ENCODE measurements around the gene ZNF620. TPM values are rescaled to one million over a fixed set of nuclear protein-coding genes. Genes with fewer than 3 reads are reported as not detected.
"Not testable (repeated sequence)": the region's sequence is repeated elsewhere in the genome, so short reads cannot be mapped to it uniquely, and the experiment has no call there.

The ZNF620 gene
- total RNA-seq (2014; rRNA removed; shearing (Covaris generic); ENCODE audit: low replicate concordance): 2.6 and 3.1 TPM in 2 replicates

DNA sequence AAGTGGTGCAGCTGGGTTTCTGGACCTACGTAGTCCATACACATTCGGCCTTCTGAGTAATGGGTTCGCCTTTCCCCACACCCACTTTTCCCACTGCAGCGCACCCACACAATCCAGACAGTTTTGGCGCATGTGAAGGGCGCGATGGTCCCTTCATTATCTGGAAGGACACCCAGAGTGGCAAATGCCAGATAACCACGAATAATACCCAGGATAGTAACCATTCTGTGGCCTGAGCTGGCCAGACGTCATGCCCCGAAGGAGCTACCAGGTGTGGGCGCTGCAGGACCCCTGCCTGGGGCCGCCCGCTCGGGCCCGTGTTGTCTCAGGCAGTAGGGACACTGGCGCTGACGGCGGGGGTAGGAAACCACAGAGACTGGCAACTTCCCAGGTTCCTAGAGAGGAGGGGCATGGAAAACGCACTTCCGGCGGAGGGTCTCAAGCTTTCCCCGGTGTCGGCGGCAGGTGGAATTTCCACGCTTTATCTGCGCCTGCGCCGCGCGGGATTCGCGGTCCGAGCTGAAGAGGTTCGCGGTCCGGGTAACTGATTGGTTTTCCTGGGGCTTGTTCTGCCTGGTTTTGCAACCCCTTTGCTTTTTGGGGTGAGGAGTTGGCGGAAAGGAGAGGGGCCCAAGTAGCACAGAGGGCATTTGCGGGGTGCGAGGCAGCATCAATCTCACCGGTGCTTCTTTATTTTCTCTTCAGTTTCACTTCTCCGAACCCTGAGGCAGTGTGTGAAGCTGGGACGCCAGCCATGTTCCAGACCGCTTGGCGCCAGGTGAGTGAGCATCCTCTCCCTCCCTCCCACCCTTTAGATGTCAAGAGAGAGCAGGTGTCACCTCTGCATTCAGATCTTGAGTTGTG is at the start of gene ZNF620:
ZNF620 (plus strand) TSS at position 441 of the 864 bp plus-strand sequence; CDS start at position 755, 314 bp downstream.
- peak; percentile 76 for DNase-seq
- H3K27me3 ChIP-seq (ENCODE audit: low read length): no peaks in the 10 kb centered on the region
- peak within 1 kb of the TSS; percentile 100 for H2AFZ ChIP-seq (ENCODE audit: low read length)
- H3K79me2 ChIP-seq (ENCODE audit: low read length): no peaks in the 10 kb centered on the region
- no peak within 1 kb of the TSS for H3K27ac ChIP-seq (ENCODE audit: low read length)
- H3K4me1 ChIP-seq (ENCODE audit: low read length): peaks cover 17% of the 10 kb centered on the region
- H3K4me2 ChIP-seq (ENCODE audit: low read depth, low read length, poor library complexity, severe bottlenecking): peak within 1 kb of the TSS; percentile 98
- H4K20me1 ChIP-seq (ENCODE audit: insufficient read depth, low read depth, low read length): no peaks in the 10 kb centered on the region
- H3K9ac ChIP-seq (ENCODE audit: low read length): peak within 1 kb of the TSS; percentile 80
- H3K9me3 ChIP-seq (ENCODE audit: low read length): no peaks in the 10 kb centered on the region
- no peaks in the 10 kb centered on the region for H3K36me3 ChIP-seq (ENCODE audit: insufficient read depth, low read length)
- peak within 1 kb of the TSS; percentile 96 for H3K4me3 ChIP-seq (ENCODE audit: low read length)
- H3K9me2 ChIP-seq (replicated peaks; ENCODE audit: insufficient read depth, low read length): no peaks in the 10 kb centered on the region

DNA sequence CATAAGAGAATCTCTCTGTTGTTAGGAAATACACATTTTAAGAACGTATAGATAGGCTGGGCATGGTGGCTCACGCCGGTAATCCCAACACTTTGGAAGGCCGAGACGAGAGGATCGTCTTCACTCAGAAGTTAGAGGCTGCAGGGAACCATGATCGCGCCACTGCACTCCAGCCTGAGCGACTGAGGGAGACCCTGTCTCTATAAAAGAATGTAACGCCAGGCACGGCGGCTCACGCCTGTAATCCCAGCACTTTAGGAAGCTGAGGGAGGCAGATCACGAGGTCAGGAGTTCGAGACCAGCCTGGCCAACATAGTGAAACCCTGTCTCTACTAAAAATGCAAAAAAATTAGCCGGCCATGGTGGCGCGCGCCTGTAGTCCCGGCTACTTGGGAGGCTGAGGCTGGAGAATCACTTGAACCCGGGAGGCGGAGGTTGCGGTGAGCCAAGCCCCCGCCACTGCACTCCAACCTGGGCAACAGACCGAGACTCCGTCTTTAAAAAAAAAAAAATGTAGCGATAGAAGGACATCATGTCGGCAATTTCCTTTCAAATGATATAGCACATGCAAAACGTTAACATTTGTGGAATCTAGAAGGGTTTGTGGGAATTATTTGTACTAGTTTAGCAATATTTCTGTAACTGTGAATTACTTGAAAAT is 49.4 kb upstream of the ZNF620 start:
- DNase-seq: peak; percentile 31
- H3K79me2 ChIP-seq (ENCODE audit: low read length): peaks cover 31% of the 10 kb centered on the region
- peaks cover 45% of the 10 kb centered on the region for H3K4me1 ChIP-seq (ENCODE audit: low read length)
- peaks cover 33% of the 10 kb centered on the region for H3K36me3 ChIP-seq (ENCODE audit: insufficient read depth, low read length)
- H3K9ac ChIP-seq (ENCODE audit: low read length): peak overlapping the region; percentile 93
- H3K27ac ChIP-seq (ENCODE audit: low read length): peak overlapping the region; percentile 79
- H3K4me3 ChIP-seq (ENCODE audit: low read length): peak overlapping the region; percentile 77
- no peaks in the 10 kb centered on the region for H3K9me3 ChIP-seq (ENCODE audit: low read length)
- H3K9me2 ChIP-seq (replicated peaks; ENCODE audit: insufficient read depth, low read length): no peaks in the 10 kb centered on the region
- no peaks in the 10 kb centered on the region for H3K27me3 ChIP-seq (ENCODE audit: low read length)
- H3K4me2 ChIP-seq (ENCODE audit: low read depth, low read length, poor library complexity, severe bottlenecking): peak overlapping the region; percentile 92
- H4K20me1 ChIP-seq (ENCODE audit: insufficient read depth, low read depth, low read length): peaks cover 13% of the 10 kb centered on the region; the same call in 1 of the 2 replicates
- H2AFZ ChIP-seq (ENCODE audit: low read length): no peak overlapping the region

DNA sequence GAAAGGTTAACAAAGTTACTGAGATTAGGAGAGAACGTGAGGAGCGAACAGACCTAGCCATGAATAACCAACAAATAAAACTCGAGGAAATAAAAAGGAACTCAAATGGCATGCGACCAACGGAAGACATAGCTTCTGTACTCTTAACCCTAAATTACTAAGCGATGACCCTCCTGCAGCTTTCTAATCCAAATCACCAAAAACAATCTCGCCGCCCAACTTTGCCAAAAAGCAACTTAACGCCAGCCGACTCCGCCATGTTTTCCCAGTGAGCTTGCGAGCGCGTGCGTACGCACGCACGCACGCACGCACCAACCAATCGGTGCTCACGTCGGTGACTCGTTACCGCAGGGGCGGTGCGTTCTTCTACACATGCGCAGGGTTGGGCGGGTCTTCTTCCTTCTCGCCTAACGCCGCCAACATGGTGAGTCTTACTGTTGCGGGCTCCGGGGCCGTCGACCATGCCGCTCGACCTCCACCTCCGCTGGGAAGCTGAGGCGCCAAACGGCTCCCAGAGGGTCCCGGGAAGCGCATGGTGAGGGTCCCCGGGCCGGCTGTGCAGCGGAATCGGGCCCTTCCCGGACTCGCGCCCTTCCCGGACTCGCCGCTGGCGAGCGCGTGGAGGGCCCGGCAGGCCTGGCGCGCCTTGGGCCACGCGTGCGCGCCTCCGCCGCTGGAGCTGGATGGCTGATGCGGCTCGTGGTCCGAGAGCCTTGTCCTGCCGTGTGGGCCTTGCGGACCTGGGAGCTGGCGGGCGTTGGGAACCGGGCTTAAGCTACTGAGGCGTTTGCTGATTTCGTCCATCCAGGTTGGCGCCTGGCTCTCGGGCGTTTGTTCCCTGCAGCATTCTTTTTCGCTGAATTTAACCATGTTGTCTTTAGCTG is 48.7 kb upstream of the ZNF620 start, which contains the start of gene RPL14:
RPL14 (plus strand) TSS at position 400 of the 884 bp plus-strand sequence; CDS start at position 533, 133 bp downstream.
- H3K9me2 ChIP-seq (replicated peaks; ENCODE audit: insufficient read depth, low read length): no peaks in the 10 kb centered on the region
- peaks cover 13% of the 10 kb centered on the region; the same call in 1 of the 2 replicates for H4K20me1 ChIP-seq (ENCODE audit: insufficient read depth, low read depth, low read length)
- peak within 1 kb of the TSS; percentile 77 for H3K4me3 ChIP-seq (ENCODE audit: low read length)
- H3K4me1 ChIP-seq (ENCODE audit: low read length): peaks cover 37% of the 10 kb centered on the region
- H3K27ac ChIP-seq (ENCODE audit: low read length): peak within 1 kb of the TSS; percentile 79
- H2AFZ ChIP-seq (ENCODE audit: low read length): no peak within 1 kb of the TSS
- no peaks in the 10 kb centered on the region for H3K9me3 ChIP-seq (ENCODE audit: low read length)
- DNase-seq: peak; percentile 98
- H3K36me3 ChIP-seq (ENCODE audit: insufficient read depth, low read length): peaks cover 36% of the 10 kb centered on the region
- H3K79me2 ChIP-seq (ENCODE audit: low read length): peaks cover 31% of the 10 kb centered on the region
- H3K27me3 ChIP-seq (ENCODE audit: low read length): no peaks in the 10 kb centered on the region
- H3K9ac ChIP-seq (ENCODE audit: low read length): peak within 1 kb of the TSS; percentile 93
- peak within 1 kb of the TSS; percentile 92 for H3K4me2 ChIP-seq (ENCODE audit: low read depth, low read length, poor library complexity, severe bottlenecking)

DNA sequence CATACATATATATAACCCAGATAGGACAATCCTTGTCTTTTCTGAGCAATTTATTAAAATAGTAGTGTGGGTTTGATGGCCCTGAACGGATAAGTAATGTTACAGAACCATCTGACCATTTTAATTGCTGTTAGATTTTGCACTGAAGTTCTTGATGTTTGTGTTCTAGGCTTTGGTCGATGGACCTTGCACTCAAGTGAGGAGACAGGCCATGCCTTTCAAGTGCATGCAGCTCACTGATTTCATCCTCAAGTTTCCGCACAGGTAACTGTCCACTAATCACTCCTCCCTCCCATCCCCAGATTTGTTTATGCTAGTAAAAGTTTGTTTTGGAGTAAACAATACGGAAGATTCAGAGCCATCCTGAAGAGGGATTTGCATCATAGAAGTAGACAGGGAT is 47.4 kb upstream of the ZNF620 start:
- peak overlapping the region; percentile 77 for H3K4me3 ChIP-seq (ENCODE audit: low read length)
- H3K36me3 ChIP-seq (ENCODE audit: insufficient read depth, low read length): peaks cover 44% of the 10 kb centered on the region
- no peaks in the 10 kb centered on the region for H3K27me3 ChIP-seq (ENCODE audit: low read length)
- peaks cover 13% of the 10 kb centered on the region; the same call in 1 of the 2 replicates for H4K20me1 ChIP-seq (ENCODE audit: insufficient read depth, low read depth, low read length)
- peaks cover 30% of the 10 kb centered on the region for H3K4me1 ChIP-seq (ENCODE audit: low read length)
- H3K9me2 ChIP-seq (replicated peaks; ENCODE audit: insufficient read depth, low read length): no peaks in the 10 kb centered on the region
- no peak for DNase-seq
- H3K9ac ChIP-seq (ENCODE audit: low read length): peak overlapping the region; percentile 93
- H3K79me2 ChIP-seq (ENCODE audit: low read length): peaks cover 31% of the 10 kb centered on the region
- peak overlapping the region; percentile 92 for H3K4me2 ChIP-seq (ENCODE audit: low read depth, low read length, poor library complexity, severe bottlenecking)
- no peaks in the 10 kb centered on the region for H3K9me3 ChIP-seq (ENCODE audit: low read length)
- H2AFZ ChIP-seq (ENCODE audit: low read length): no peak overlapping the region
- peak overlapping the region; percentile 64 for H3K27ac ChIP-seq (ENCODE audit: low read length)

DNA sequence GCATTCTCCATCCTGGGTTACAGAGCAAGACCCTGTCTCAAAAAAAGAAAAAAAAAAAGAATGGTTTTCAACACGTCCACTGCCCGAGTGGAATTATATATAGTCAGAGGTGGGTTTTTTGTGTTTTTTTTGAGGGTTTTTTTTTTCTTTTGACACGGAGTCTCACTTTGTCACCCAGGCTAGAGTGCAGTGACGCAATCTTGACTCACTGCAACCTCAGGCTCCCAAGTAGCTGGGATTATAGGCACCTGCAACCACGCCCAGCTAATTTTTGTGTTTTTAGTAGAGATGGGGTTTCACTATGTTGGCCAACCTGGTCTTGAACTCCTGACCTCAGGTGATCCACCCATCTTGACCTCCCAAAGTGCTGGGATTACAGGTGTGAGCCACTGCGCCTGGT is 45.4 kb upstream of the ZNF620 start:
- not testable (repeated sequence) for H3K27ac ChIP-seq (ENCODE audit: low read length); H3K9ac ChIP-seq (ENCODE audit: low read length); H3K9me3 ChIP-seq (ENCODE audit: low read length); H3K4me3 ChIP-seq (ENCODE audit: low read length); H3K4me2 ChIP-seq (ENCODE audit: low read depth, low read length, poor library complexity, severe bottlenecking); H3K27me3 ChIP-seq (ENCODE audit: low read length); H3K9me2 ChIP-seq (replicated peaks; ENCODE audit: insufficient read depth, low read length); H2AFZ ChIP-seq (ENCODE audit: low read length)
- peaks cover 13% of the 10 kb centered on the region; the same call in 1 of the 2 replicates for H4K20me1 ChIP-seq (ENCODE audit: insufficient read depth, low read depth, low read length)
- H3K36me3 ChIP-seq (ENCODE audit: insufficient read depth, low read length): peaks cover 46% of the 10 kb centered on the region
- DNase-seq: peak; percentile 26
- peaks cover 31% of the 10 kb centered on the region for H3K79me2 ChIP-seq (ENCODE audit: low read length)
- H3K4me1 ChIP-seq (ENCODE audit: low read length): peaks cover 20% of the 10 kb centered on the region

DNA sequence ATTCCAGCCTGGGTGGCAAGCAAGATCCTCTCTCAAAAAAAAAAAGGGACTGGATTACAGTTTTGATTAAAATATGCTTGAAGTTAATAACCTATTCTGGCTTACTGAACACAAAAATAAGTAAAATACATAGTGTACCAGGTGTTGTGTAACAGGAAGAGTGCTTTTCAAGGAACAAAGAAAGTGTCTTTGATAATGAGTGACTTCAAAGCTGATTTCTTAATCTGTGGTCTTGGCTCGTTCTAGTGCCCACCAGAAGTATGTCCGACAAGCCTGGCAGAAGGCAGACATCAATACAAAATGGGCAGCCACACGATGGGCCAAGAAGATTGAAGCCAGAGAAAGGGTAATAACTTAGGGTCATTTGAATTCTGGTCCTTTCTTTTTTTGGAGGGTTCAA is 44.7 kb upstream of the ZNF620 start:
- Histone ChIP-seq H3K4me1 (ENCODE audit: low read length) (peaks cover 19% of the 10 kb centered on the region), H3K9ac (ENCODE audit: low read length) (no peak overlapping the region), H3K79me2 (ENCODE audit: low read length) (peaks cover 31% of the 10 kb centered on the region), H3K36me3 (ENCODE audit: insufficient read depth, low read length) (peaks cover 46% of the 10 kb centered on the region), H3K4me3 (ENCODE audit: low read length) (no peak overlapping the region), H3K27me3 (ENCODE audit: low read length) (no peaks in the 10 kb centered on the region), H3K9me2 (replicated peaks; ENCODE audit: insufficient read depth, low read length) (no peaks in the 10 kb centered on the region), H4K20me1 (ENCODE audit: insufficient read depth, low read depth, low read length) (peaks cover 13% of the 10 kb centered on the region; the same call in 1 of the 2 replicates), H3K4me2 (ENCODE audit: low read depth, low read length, poor library complexity, severe bottlenecking) (no peak overlapping the region), H2AFZ (ENCODE audit: low read length) (no peak overlapping the region), H3K27ac (ENCODE audit: low read length) (no peak overlapping the region), H3K9me3 (ENCODE audit: low read length) (no peaks in the 10 kb centered on the region)
- DNase-seq: no peak

DNA sequence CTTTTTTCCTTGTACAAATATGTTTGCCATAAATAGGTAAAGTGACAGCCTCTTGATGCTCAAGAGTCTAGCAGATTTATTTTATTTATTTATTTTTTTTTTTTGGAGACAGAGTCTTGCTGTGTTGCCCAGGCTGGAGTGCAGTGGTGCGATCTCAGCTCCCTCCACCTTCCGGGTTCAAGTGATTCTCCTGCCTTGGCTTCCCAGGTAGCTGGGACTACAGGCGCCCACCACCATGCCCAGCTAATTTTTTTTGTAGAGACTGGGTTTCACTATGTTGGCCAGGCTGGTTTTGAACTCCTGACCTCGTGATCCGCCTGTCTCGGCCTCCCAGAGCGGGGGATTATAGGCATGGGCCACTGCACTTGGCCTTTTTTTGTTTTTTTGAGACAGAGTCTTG is 43.0 kb upstream of the ZNF620 start:
- H3K9me3 ChIP-seq (ENCODE audit: low read length); DNase-seq; H2AFZ ChIP-seq (ENCODE audit: low read length); H3K27ac ChIP-seq (ENCODE audit: low read length); H3K4me2 ChIP-seq (ENCODE audit: low read depth, low read length, poor library complexity, severe bottlenecking); H3K9me2 ChIP-seq (replicated peaks; ENCODE audit: insufficient read depth, low read length); H3K27me3 ChIP-seq (ENCODE audit: low read length); H3K4me3 ChIP-seq (ENCODE audit: low read length); H3K9ac ChIP-seq (ENCODE audit: low read length): not testable (repeated sequence)
- Histone ChIP-seq H3K36me3 (ENCODE audit: insufficient read depth, low read length) (peaks cover 45% of the 10 kb centered on the region), H3K4me1 (ENCODE audit: low read length) (peaks cover 14% of the 10 kb centered on the region), H3K79me2 (ENCODE audit: low read length) (peaks cover 20% of the 10 kb centered on the region), H4K20me1 (ENCODE audit: insufficient read depth, low read depth, low read length) (peaks cover 11% of the 10 kb centered on the region; the same call in 1 of the 2 replicates)
